HG02623 (cell line): Measurements from ENCODE around the gene FOXE1.

Experiments used
- ATAC-seq: cut with Tn5 transposase; IDR thresholded peaks from one replicate; pipeline ENCODE4 v1.9.1; 2021; ENCODE audit warnings: moderate library complexity; ENCODE audit not compliant: unreplicated experiment

Gene FOXE1

DNA sequence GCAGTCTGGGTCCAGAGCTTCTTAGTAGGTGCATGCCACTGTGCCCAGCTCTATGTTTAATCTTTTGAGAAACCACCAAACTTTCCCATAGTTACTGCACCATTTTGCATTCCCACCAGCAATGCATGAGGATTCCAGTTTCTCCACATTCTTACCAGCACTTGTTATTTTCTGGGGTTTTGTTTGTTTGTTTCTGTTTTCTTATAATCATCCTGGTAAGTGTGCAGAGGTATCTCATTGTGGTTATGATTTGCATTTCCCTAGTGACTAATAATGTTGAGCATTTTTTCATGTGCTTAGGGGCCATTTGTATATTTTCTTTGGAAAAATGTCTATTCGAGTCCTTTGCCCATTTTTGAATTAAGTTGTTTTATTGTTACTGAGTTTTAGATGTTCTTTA, 11.4 kb downstream of the FOXE1 start:
- no peak for ATAC-seq

DNA sequence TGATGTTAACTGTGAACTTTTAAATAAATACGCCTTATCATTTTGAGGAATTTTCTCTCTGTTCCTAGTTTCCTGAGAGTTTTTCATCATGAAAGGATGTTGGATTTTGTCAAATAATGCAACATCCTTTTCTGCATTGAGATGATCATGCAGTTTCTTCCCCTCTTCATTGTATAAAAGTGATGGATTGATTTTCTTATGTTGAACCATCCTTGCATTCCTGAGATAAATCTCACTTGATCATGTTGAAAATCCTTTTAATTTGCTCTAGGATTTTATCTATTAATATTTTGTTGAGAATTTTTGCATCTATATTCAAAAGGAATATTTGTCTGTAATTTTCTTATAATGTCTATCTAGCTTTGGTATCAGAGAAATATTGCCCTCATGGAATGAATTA, 13.3 kb downstream of the FOXE1 start:
- no peak for ATAC-seq

- ATAC-seq, result no peak
These were observed 13.8 kb downstream of the FOXE1 start for GRCh38 chr9:97866848-97867247.

- no peak for ATAC-seq
These were observed 15.8 kb downstream of the FOXE1 start for GRCh38 chr9:97868859-97869258.

GRCh38 chr9:97873425-97873824, 20.4 kb downstream of the FOXE1 start:
- ATAC-seq, result no peak

GRCh38 chr9:97873882-97874281, 20.9 kb downstream of the FOXE1 start:
- no peak for ATAC-seq

- ATAC-seq, result no peak
These were observed 21.6 kb downstream of the FOXE1 start for GRCh38 chr9:97874624-97875023.

GRCh38 chr9:97875111-97875510, 22.1 kb downstream of the FOXE1 start:
- ATAC-seq, result no peak

- ATAC-seq, result no peak
These were observed 23.0 kb downstream of the FOXE1 start for GRCh38 chr9:97876061-97876460.

- ATAC-seq, result no peak
These were observed 27.3 kb downstream of the FOXE1 start for GRCh38 chr9:97880336-97880735.

- ATAC-seq, result no peak
These were observed 37.2 kb downstream of the FOXE1 start for GRCh38 chr9:97889941-97890887.

- ATAC-seq, result no peak
These were observed 38.7 kb downstream of the FOXE1 start for GRCh38 chr9:97891736-97892135.

DNA sequence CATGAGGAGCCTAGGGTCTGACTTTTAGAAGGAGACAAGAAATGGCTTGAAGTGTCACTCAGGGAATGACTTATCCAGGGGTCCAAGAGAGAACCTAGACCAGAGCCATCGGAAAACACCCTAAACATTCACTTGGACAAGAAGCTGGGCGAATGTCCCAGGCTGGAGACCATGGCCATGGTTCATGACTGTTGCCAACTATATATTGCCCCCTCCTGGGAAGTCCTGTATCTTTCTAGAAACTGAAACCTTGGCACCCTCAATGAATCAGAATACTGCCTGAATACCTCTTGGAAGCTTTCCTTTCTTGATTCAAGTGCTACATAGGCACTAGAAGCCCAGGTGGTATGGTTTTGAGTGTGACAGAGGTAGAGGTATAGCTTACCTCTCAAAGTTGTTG, 39.4 kb downstream of the FOXE1 start:
- no peak for ATAC-seq

GRCh38 chr9:97895211-97895610, 42.2 kb downstream of the FOXE1 start:
- ATAC-seq, result no peak

- ATAC-seq, result no peak
These were observed 42.8 kb downstream of the FOXE1 start for GRCh38 chr9:97895695-97896332.

DNA sequence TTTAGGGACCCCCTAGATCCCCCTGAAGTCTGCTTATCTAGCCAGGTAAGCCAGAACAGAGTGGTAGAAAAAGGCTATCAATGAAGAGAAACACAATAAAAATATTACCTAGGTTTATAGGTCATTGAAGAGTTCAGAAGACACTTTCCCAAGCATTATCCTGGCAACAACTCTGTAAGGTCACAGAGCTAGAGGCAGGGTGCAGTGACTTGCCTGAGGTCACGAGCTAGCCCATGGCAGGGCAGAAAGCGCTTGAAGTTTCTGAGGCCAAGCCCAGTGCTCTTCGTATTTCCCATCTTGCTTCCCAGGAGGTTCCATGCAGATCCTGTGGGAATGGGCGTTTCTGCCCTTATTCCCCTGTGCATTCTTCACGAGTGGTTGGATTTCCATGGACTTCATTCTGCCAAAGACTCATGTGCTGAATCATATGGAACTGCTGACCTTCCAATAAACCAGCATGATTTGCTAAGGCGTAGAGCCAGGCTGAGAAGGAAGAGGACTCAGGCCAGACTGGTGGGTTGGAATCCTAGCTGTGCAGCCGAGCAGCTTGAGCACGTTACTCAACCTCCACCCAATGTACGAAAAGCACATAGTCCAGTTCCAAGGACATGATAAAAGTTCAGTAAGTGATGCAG, 47.2 kb downstream of the FOXE1 start:
- ATAC-seq, result no peak

- no peak for ATAC-seq
These were observed 47.9 kb downstream of the FOXE1 start for GRCh38 chr9:97900738-97901565.

- ATAC-seq, result no peak
These were observed 50.2 kb downstream of the FOXE1 start for GRCh38 chr9:97903177-97903576.

GRCh38 chr9:97904725-97905124, 51.7 kb downstream of the FOXE1 start:
- no peak for ATAC-seq

GRCh38 chr9:97905228-97905627, 52.2 kb downstream of the FOXE1 start:
- no peak for ATAC-seq
